Ovary (tissue), 9 donors: Measurements from ENCODE around the gene PIGH. TPM values are rescaled to one million over a fixed set of nuclear protein-coding genes. Genes with fewer than 3 reads are reported as not detected.
"Not testable (repeated sequence)": the region's sequence is repeated elsewhere in the genome, so short reads cannot be mapped to it uniquely, and the experiment has no call there.

Experiments
- DNase-seq, 5 donors: peaks; one replicate each; pipeline ENCODE4 v3.0.0-alpha.2; 2019 to 2020
- H3K27ac ChIP-seq, 2 donors: fragments of 200-600 bp; one replicate each; pipeline versions ENCODE4 v1.5.1 to v1.8.0; 2019 to 2022
- H3K27me3 ChIP-seq: fragments of 200-600 bp; one replicate; pipeline ENCODE4 v1.8.0; 2022
- H3K36me3 ChIP-seq: fragments of 200-600 bp; sonication (generic); one replicate; pipeline ENCODE4 v1.5.1; 2019
- H3K4me1 ChIP-seq: one replicate; pipeline ENCODE4 v1.8.1; 2013; ENCODE audit warnings: mild to moderate bottlenecking, moderate library complexity; ENCODE audit not compliant: insufficient read depth
- H3K4me3 ChIP-seq: fragments of 200-600 bp; sonication (generic); one replicate; pipeline ENCODE4 v1.5.1; 2017
- H3K9me3 ChIP-seq, 2 donors: fragments of 200-600 bp in 1 of 2; sonication (generic) in 1 of 2; one replicate each; pipeline versions ENCODE4 v1.5.1 to v1.8.1; 2013 to 2019; ENCODE audit warnings: mild to moderate bottlenecking in 1 of 2, moderate library complexity in 1 of 2
- CTCF ChIP-seq, 3 donors: fragments of 450-650 bp in 2 of 3; fragments of 200-600 bp in 1 of 3; IDR thresholded peaks; one replicate each; pipeline versions ENCODE4 v1.5.1 to v1.8.0; 2016 to 2022; ENCODE audit warnings: antibody characterized with exemption in 3 of 3, mild to moderate bottlenecking in 1 of 3
- EP300 ChIP-seq: sonication (generic); formaldehyde crosslinking; IDR thresholded peaks from one replicate; pipeline ENCODE4 v1.6.1; 2017; ENCODE audit warnings: antibody characterized with exemption
- POLR2A ChIP-seq: fragments of 450-650 bp; IDR thresholded peaks from one replicate; pipeline ENCODE4 v1.6.1; 2017; ENCODE audit warnings: antibody characterized with exemption, mild to moderate bottlenecking, moderate library complexity
- WGBS, 3 donors: extraction: QIAGEN DNeasy Blood & Tissue Kit in 1 of 3; methylation state at CpG; one replicate each; pipeline versions ENCODE4 v1.1.5 to v1.1.7; 2013 to 2017; 5-methylcytosine and 5-hydroxymethylcytosine counted together
- intact Hi-C, 4 donors: fragments of 100-400 bp; cut with DNase I; formaldehyde crosslinking; loops; one replicate each; pipeline versions ENCODE4 v1.11.0 to v1.15.1; 2022 to 2023
- polyA plus RNA-seq, 2 donors: library from polyadenylated mRNA; stranded (reverse); fragments of 200-250 nt in 1 of 2; fragments of 350-450 nt in 1 of 2; fragmentation: Illumina TruSeq in 1 of 2; extraction: RNeasy Lipid Tissue Mini Kit (QIAGEN cat#74804) in 1 of 2; gene quantifications; one replicate each; pipeline ENCODE4 v1.2.3, GENCODE V29; 2013 to 2014
- total RNA-seq, 7 donors: library from RNA; depleted of rRNA in 2 of 7; stranded (reverse); fragments of >200 nt in 2 of 7; fragmentation: NEBNext Ultra II Directional in 3 of 7; extraction: Animal tissue kit (Norgen Biotek cat#: 25700) in 3 of 7; gene quantifications; one replicate each; pipeline versions ENCODE4 v1.1.0 to v1.2.4, GENCODE V29; 2016 to 2023
- donor health status: DM: no; HTN: no; CAD: no; lungs with moderate emphysema.
- donor health status: DM: no; HTN: no; CAD: no.
- donor health status: Bipolar disorder and iron deficiency.
- donor health status: DM: yes; HTN: yes; CAD: no.
- donor health status: DM: no; HTN: no; CAD: no.
- donor health status: DM: yes; HTN: yes; CAD: no.

PIGH gene
- total and polyA plus RNA-seq, 9 donors, result 21.9 to 35.2 (median 30.2) TPM

GRCh38 chr14:67607646-67608045 lies 7.6 kb upstream of the PIGH start:
- H3K36me3 ChIP-seq, result no peaks in the 10 kb centered on the region
- WGBS, 3 donors, result 88 to 96% (median 90%) methylated on average over 5 of the region's 5 CpGs
- H3K4me3 ChIP-seq, result no peak overlapping the region
- H3K9me3 ChIP-seq, result no peaks in the 10 kb centered on the region
- no peaks in the 10 kb centered on the region for H3K4me1 ChIP-seq
- DNase-seq, result no peak
- intact Hi-C loops, result no loop called here
- no peak overlapping the region for H3K27ac ChIP-seq
- no peak for TF ChIP-seq POLR2A
- no peak for TF ChIP-seq CTCF (IDR thresholded peaks at IDR 0.05)
- no peak for TF ChIP-seq EP300
- H3K27me3 ChIP-seq, result no peaks in the 10 kb centered on the region

DNA sequence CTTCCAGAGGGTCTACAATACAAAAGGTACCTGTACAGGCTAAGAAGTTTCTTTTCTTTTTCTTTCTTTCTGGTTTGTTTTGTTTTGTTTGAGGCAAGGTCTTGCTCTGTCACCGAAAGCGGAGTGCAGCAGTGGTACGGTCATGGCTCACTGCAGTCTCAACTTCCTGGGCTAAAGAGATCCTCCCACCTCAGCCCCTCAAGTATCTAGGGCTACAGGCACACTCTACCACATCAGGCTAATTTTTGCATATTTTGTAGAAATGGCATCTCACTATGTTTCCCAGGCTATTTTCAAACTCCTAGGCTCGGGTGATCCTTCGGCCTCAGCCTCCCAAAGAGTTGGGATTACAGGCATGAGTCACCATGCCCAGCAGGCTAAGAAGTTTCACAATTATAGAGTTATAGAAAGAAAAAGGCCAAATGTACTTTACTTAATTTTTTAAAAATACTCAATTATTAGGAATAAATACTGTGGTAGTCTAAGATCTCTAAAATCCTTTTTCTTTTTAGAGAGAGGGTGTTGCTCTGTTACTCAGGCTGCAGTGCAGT lies 3.0 kb upstream of the PIGH start:
- intact Hi-C loops, result loop anchor here in 1 of 4 donors (5.0 kb wide), 1 partner anchor 69 kb away; the partner anchor contains the start of gene VTI1B
- Histone ChIP-seq H3K27me3 (no peaks in the 10 kb centered on the region), H3K4me1 (peaks cover 3% of the 10 kb centered on the region), H3K27ac (no peak overlapping the region), H3K4me3 (no peak overlapping the region), H3K36me3 (no peaks in the 10 kb centered on the region), H3K9me3 (no peaks in the 10 kb centered on the region)
- WGBS, 3 donors, result 46 to 49% (median 48%) methylated on average over 5 of the region's 5 CpGs
- TF ChIP-seq POLR2A, result no peak
- TF ChIP-seq EP300, result no peak
- no peak for TF ChIP-seq CTCF (IDR thresholded peaks at IDR 0.05)
- DNase-seq, result no peak

- no peak overlapping the region for H3K27ac ChIP-seq
- no peaks in the 10 kb centered on the region for H3K27me3 ChIP-seq
- no peaks in the 10 kb centered on the region for H3K36me3 ChIP-seq
- intact Hi-C loops, result loop anchor here in 1 of 4 donors (5.0 kb wide), 1 partner anchor 70 kb away; the partner anchor contains the start of gene VTI1B
- peaks cover 3% of the 10 kb centered on the region for H3K4me1 ChIP-seq
- no peak overlapping the region for H3K4me3 ChIP-seq
- 59 to 68% (median 64%) methylated on average over 7 of the region's 7 CpGs for WGBS, 3 donors
- TF ChIP-seq EP300, result no peak
- TF ChIP-seq CTCF (IDR thresholded peaks at IDR 0.05), result no peak
- TF ChIP-seq POLR2A, result no peak
- no peak for DNase-seq
- H3K9me3 ChIP-seq, result no peaks in the 10 kb centered on the region
Observed at GRCh38 chr14:67602076-67602475, 2.0 kb upstream of the PIGH start.

DNA sequence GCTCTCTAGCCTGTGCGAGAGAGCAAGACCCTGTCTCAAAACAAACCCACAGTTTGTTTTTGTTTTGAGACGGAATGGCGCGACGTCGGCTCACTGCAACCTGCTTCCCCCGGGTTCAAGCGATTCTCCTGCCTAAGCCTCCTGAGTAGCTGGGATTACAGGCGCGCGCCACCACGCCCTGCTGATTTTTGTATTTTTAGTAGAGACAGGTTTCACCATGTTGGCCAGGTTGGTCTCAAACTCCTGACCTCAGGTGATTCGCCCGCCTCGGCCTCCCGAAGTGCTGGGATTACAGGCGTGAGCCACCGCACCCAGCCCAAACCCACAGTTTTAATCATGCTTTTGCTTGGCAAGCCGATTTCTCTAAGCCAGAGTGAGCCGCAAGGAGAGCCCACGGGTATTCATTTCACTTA lies 500 bp upstream of the PIGH start:
- peak overlapping the region; percentile 69 to 91 for H3K27ac ChIP-seq
- H3K9me3 ChIP-seq, H3K27me3 ChIP-seq, H3K4me1 ChIP-seq, DNase-seq, H3K36me3 ChIP-seq: not testable (repeated sequence)
- intact Hi-C loops, result loop anchor here in 1 of 4 donors (5.0 kb wide), 1 partner anchor 72 kb away; the partner anchor contains the start of gene VTI1B
- peak overlapping the region; percentile 88 for H3K4me3 ChIP-seq
- WGBS, 3 donors, result 77 to 87% (median 84%) methylated on average over 21 of the region's 21 CpGs

DNA sequence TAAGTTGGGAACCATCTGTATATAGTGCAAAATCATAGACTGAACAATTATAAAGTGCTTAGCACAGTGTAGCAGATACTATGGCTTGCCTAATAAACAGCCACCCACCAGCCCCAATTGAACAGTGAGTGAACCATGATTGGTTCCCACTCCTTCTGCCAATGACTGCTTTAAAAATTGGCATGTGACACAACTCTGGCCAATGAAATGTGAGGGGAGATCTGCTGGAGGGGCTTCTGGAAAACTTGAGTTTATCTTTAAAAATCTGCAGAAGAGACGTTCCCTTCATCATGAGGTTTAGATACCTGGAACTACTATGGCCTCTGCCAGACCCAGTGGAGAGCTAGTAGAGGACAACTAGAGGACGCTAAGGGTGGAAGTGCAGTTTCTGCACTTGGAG lies 4.7 kb downstream of the PIGH start:
- H3K4me3 ChIP-seq, result no peak overlapping the region
- no peak for DNase-seq
- H3K36me3 ChIP-seq, result no peaks in the 10 kb centered on the region
- H3K4me1 ChIP-seq, result peaks cover 1% of the 10 kb centered on the region
- no peak for TF ChIP-seq EP300
- no peak for TF ChIP-seq POLR2A
- TF ChIP-seq CTCF (IDR thresholded peaks at IDR 0.05), result no peak
- H3K27ac ChIP-seq, result no peak overlapping the region
- intact Hi-C loops, result no loop called here
- WGBS, 3 donors, result 91 to 97% (median 91%) methylated on average over 2 of the region's 2 CpGs
- no peaks in the 10 kb centered on the region for H3K9me3 ChIP-seq
- H3K27me3 ChIP-seq, result no peaks in the 10 kb centered on the region

DNA sequence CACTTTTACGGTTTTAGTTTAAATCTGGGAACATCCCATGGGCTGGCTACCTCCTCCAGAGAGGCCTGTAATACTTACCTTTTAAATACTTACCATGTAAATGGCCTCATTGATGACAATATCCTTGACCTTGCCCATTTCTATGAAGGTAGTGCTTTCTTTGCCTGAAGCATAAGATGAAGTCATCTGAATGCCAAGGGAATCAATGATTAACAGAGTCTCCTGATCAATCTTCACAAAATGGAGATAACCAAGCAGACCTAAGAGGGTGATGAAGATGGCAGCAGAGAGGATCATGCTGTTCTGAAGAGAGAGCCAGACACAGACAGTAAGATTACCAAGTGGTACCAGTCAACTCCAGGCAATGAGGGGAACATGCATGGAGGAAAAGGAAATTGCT lies 6.4 kb downstream of the PIGH start:
- H3K27me3 ChIP-seq, H3K4me3 ChIP-seq, H3K9me3 ChIP-seq, DNase-seq, H3K4me1 ChIP-seq, intact Hi-C loops, H3K27ac ChIP-seq, H3K36me3 ChIP-seq: not testable (repeated sequence)
- 0 to 51% (median 50%) methylated on average over 1 of the region's 1 CpG for WGBS, 3 donors
